Measurements from ENCODE around the gene NKIRAS2.

Gene NKIRAS2

GRCh38 chr17:42034059-42034458, 14.2 kb downstream of the NKIRAS2 start:
- H3K4me3 ChIP-seq (ENCODE audit: low read depth, low read length): no peak overlapping the region
- TF ChIP-seq CTCF (IDR thresholded peaks at IDR 0.05; ENCODE audit: low read depth, low read length, missing control alignments): no peak
- H3K27me3 ChIP-seq (replicated peaks): no peaks in the 10 kb centered on the region
- no peak for DNase-seq
- H3K36me3 ChIP-seq (replicated peaks): no peaks in the 10 kb centered on the region
- no peak overlapping the region for H3K27ac ChIP-seq
- in situ Hi-C loops (cut with HindIII; ENCODE audit: low pct_ligation_motif_present, low sequenced_read_pairs): no loop called here

GRCh38 chr17:42038221-42038973, 18.5 kb downstream of the NKIRAS2 start:
- TF ChIP-seq CTCF (IDR thresholded peaks at IDR 0.05; ENCODE audit: low read depth, low read length, missing control alignments): no peak

GRCh38 chr17:42039794-42040763, 20.2 kb downstream of the NKIRAS2 start:
- H3K4me3 ChIP-seq (ENCODE audit: low read depth, low read length): no peak overlapping the region
- no peaks in the 10 kb centered on the region for H3K27me3 ChIP-seq (replicated peaks)
- DNase-seq: no peak
- in situ Hi-C loops (cut with HindIII; ENCODE audit: low pct_ligation_motif_present, low sequenced_read_pairs): no loop called here
- no peak overlapping the region for H3K27ac ChIP-seq
- no peak for TF ChIP-seq CTCF (IDR thresholded peaks at IDR 0.05; ENCODE audit: low read depth, low read length, missing control alignments)
- H3K36me3 ChIP-seq (replicated peaks): no peaks in the 10 kb centered on the region

More at GRCh38 chr17:42038221-42038973, 18.5 kb downstream of the NKIRAS2 start:
- DNase-seq: no peak
- no peak overlapping the region for H3K27ac ChIP-seq
- no peaks in the 10 kb centered on the region for H3K36me3 ChIP-seq (replicated peaks)
- no peak overlapping the region for H3K4me3 ChIP-seq (ENCODE audit: low read depth, low read length)
- in situ Hi-C loops (cut with HindIII; ENCODE audit: low pct_ligation_motif_present, low sequenced_read_pairs): no loop called here
- no peaks in the 10 kb centered on the region for H3K27me3 ChIP-seq (replicated peaks)

GRCh38 chr17:42040818-42041217, 20.9 kb downstream of the NKIRAS2 start:
- Histone ChIP-seq H3K36me3 (replicated peaks) (no peaks in the 10 kb centered on the region), H3K27me3 (replicated peaks) (no peaks in the 10 kb centered on the region), H3K27ac (no peak overlapping the region), H3K4me3 (ENCODE audit: low read depth, low read length) (no peak overlapping the region)
- DNase-seq: no peak
- no peak for TF ChIP-seq CTCF (IDR thresholded peaks at IDR 0.05; ENCODE audit: low read depth, low read length, missing control alignments)
- in situ Hi-C loops (cut with HindIII; ENCODE audit: low pct_ligation_motif_present, low sequenced_read_pairs): no loop called here

GRCh38 chr17:42041619-42042018, 21.7 kb downstream of the NKIRAS2 start:
- H3K27ac ChIP-seq: no peak overlapping the region
- DNase-seq: no peak
- H3K36me3 ChIP-seq (replicated peaks): no peaks in the 10 kb centered on the region
- in situ Hi-C loops (cut with HindIII; ENCODE audit: low pct_ligation_motif_present, low sequenced_read_pairs): no loop called here
- no peaks in the 10 kb centered on the region for H3K27me3 ChIP-seq (replicated peaks)
- no peak for TF ChIP-seq CTCF (IDR thresholded peaks at IDR 0.05; ENCODE audit: low read depth, low read length, missing control alignments)
- H3K4me3 ChIP-seq (ENCODE audit: low read depth, low read length): no peak overlapping the region

All from brain microvascular endothelial cell (primary cell).